HG03045 (cell line): Measurements from ENCODE around the gene C16orf89.
"Not testable (repeated sequence)": the region's sequence is repeated elsewhere in the genome, so short reads cannot be mapped to it uniquely, and the experiment has no call there.

Source experiments
- ATAC-seq: cut with Tn5 transposase; IDR thresholded peaks from one replicate; pipeline ENCODE4 v1.9.1; 2021; ENCODE audit warnings: mild to moderate bottlenecking, moderate library complexity; ENCODE audit not compliant: unreplicated experiment

Gene C16orf89

DNA sequence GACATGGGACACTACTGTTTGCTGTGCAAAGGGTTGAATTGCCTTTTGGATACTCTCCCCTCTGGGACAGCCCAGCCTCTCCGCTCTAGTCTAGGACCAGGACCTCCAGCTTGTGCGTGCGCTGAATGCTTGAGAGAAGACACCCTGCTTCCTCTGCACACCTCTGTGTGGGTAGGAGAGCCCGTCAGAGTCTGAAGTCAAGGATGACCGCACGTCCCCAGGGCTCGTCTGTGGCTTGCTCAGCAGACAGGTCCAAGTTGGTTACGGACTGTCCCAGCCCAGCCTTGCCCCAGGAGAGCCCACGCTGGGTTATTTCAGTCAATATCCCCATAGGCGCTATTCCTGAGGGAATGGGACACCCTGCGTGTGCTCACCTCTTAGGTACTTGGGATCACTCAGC, 3.7 kb downstream of the C16orf89 start:
- ATAC-seq, result no peak

- ATAC-seq, result no peak
These were observed 5.6 kb downstream of the C16orf89 start for GRCh38 chr16:5060073-5060641.

- ATAC-seq, result no peak
These were observed 6.2 kb downstream of the C16orf89 start for GRCh38 chr16:5059386-5060072.

- no peak for ATAC-seq
These were observed 7.3 kb downstream of the C16orf89 start for GRCh38 chr16:5058476-5058875.

GRCh38 chr16:5056352-5056751, 9.4 kb downstream of the C16orf89 start:
- no peak for ATAC-seq

GRCh38 chr16:5054876-5055865, 10.6 kb downstream of the C16orf89 start:
- no peak for ATAC-seq

- ATAC-seq, result no peak
These were observed 18.8 kb downstream of the C16orf89 start for GRCh38 chr16:5046914-5047313.

DNA sequence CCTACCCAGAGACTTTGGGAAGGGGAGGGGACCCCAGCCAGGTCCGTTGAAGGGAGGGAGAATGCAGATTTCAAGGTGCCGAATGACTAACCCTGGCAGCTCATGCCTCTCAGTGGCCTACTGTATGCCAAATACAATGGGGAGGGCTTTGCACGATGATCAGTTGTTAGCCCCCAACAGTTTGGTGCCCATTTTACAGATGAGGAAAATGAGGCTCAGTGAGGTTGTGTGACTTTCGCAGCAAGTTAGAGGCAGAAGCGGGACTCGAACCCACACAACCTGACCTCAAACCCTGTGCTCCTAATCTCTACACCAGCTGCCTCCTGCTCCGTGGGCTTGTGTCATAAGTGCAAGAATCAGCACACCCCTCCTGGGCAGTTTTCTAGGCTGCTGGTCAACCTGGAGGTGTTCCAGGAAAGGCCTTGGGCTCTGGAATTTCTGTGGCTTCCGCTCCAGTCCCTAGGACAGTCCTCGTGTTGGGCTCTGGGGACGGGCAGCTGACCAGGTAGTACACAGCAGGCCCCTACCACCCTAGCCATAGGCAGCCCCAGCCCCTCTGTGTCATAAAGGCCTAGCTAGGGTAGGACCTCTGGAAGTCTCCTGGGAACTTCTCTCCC, 20.1 kb downstream of the C16orf89 start:
- no peak for ATAC-seq

DNA sequence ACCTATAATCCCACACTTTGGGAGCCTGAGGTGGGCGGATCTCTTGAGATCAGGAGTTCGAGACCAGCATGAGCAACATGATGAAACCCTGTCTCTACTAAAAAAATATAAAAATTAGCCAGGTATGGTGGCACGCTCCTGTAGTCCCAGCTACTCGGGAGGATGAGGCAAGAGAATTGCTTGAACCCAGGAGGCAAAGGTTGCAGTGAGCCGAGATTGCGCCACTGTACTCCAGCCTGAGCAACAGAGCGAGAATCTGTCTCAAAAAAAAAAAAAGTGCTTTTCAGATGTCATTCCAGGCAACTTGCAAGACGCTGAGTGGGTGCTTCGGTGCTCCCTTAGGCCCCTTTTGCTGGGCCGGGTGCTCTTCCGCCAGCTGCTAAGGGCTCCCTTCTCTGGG, 21.2 kb downstream of the C16orf89 start:
- not testable (repeated sequence) for ATAC-seq

- no peak for ATAC-seq
These were observed 21.7 kb downstream of the C16orf89 start for GRCh38 chr16:5044011-5044540.

GRCh38 chr16:5042574-5043171, 23.1 kb downstream of the C16orf89 start:
- ATAC-seq, result no peak

- ATAC-seq, result no peak
These were observed 24.1 kb downstream of the C16orf89 start for GRCh38 chr16:5041600-5042133.

GRCh38 chr16:5040451-5040850, 25.3 kb downstream of the C16orf89 start:
- ATAC-seq, result no peak

DNA sequence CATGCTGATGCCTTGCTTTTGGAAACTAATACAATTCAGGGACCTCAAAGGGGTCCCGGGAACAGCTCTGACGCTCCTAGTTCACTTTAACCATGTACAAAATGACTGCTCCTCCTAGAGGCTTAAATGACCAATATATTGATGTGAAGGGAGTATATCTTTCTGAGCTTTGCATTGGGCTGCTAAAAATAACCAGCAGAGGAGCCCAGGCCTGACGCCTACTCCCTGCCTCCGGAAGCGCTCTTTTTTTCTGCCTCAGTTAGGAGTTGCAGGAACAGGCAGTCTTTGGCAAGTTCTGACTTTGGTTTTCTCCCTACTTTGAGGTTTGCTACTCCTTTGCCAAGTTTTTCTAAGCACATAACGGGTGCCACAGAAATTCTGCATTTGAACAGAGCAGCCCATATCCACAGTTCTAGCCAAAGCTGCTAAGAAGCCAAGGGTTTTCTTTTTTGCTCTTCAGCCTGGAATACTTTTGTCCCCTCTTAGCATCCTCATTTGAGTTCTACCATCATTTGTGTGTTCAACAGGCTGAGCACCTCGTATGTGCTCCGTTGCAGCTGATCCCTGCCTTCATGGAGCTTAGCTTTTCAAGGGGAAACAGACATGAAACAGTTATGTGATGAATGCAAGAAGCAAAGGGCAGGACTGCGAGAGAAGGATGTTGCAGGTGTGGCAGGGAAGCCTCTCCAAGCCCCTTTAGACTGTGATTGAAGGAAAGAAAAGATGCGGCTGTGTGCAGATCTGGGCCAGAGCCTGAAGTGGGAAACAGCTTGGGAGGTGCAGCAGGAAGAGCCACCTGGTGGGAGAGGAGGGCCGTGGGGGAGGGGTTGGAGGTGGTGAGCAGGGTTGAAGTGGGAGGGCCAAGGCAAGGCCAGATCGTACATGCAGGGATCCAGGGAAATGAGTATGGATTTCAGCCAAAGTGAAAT, 29.3 kb downstream of the C16orf89 start:
- no peak for ATAC-seq

- ATAC-seq, result no peak
These were observed 29.9 kb downstream of the C16orf89 start for GRCh38 chr16:5035909-5036227.

DNA sequence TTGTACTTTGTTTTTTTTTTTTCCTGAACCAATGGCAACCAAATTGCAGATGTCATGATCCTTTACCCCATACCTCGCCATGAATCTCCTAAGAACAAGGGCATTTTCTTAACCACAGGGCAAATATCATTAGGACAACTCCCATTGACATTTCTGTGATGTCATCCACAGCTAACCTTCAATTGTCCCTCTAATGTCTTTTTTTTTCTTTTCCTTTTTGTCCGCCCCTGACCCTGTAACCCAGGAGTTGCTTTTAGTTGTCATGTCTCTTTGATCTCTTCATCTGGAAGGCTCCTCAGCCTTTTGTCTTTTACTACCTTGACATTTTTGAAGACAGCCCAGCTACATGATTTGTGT, 31.6 kb downstream of the C16orf89 start:
- no peak for ATAC-seq

DNA sequence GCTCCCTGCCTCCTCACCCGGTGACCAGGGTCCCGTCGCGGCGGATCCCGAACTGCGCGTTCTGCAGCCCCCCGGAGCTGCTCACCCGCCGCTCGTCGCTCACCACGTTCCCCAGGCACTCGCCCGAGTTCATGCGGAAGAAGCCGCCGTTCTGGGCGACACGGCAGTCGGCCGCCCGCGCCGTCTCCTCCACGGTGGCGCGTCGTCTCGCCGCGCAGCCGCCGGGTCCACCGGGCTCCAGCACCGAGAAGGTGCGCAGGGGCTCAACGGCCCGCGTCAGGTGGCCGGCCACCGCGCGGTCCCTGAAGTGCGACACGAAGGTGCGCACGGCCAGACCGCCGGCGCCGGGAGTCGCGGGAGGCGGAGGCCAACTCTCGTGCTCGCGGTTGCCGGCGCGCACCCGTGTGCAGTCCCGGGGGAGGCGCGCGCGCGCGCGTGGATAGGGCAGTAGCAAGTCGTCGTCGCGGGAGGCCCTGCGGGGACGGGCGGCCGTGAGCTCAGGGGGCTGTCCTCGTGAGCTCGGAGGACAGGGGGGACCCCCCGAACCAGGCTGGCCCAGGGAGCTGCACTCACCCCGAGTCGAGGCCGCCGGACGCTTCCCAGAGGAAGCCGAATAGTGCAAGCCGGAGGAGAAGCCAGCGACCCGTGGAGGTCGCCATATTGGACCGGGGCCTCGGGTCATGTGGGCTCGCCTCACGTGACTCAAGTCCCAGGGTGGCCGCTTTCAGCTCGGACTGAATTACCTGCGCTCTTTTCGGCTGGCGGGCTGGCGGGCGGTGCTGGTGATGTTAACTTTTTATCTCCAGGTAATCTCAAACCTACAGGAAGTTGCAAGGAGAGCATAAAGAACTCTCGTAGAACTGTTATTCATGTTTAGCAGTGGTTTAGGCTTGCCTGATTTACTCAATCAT, 32.2 kb downstream of the C16orf89 start, which contains the start of gene NAGPA:
Gene NAGPA (minus strand): TSS at position 680 of the 911 bp plus-strand sequence. CDS start 21 bp downstream, at position 659.
- peak; percentile 81 for ATAC-seq

GRCh38 chr16:5032748-5033167, 33.0 kb downstream of the C16orf89 start:
- no peak for ATAC-seq
